Nephron (organoid): ENCODE measurements around the gene OXGR1.
A peak's percentile ranks its signal among the peaks of the same experiment; 100 is the strongest.

Experiments used
- H3K27ac Mint-ChIP-seq, 3 experiments: 2 replicates each; pipeline ENCODE4 v1.8.0; 2020; ENCODE audit warnings: mixed read lengths in 3 of 3, mild to moderate bottlenecking in 2 of 3, moderate library complexity in 1 of 3
- H3K27me3 Mint-ChIP-seq: 2 replicates; pipeline ENCODE4 v1.8.0; 2021; ENCODE audit warnings: low read depth, mild to moderate bottlenecking, moderate library complexity, mixed read lengths
- H3K36me3 Mint-ChIP-seq: 2 replicates; pipeline ENCODE4 v1.8.0; 2020; ENCODE audit warnings: low read depth, mixed read lengths
- H3K4me1 Mint-ChIP-seq: 2 replicates; pipeline ENCODE4 v1.8.0; 2020; ENCODE audit warnings: mixed read lengths
- H3K4me3 Mint-ChIP-seq, 3 experiments: 2 replicates each; pipeline ENCODE4 v1.8.0; 2020; ENCODE audit warnings: mild to moderate bottlenecking in 3 of 3, mixed read lengths in 3 of 3, moderate library complexity in 2 of 3
- H3K9me3 Mint-ChIP-seq: 2 replicates; pipeline ENCODE4 v1.8.0; 2020; ENCODE audit warnings: mixed read lengths
- CTCF ChIP-seq, 3 experiments: fragments of 200-600 bp; sonication (generic); IDR thresholded peaks; one replicate each; pipeline ENCODE4 v1.5.0; 2021; ENCODE audit warnings: antibody characterized with exemption in 3 of 3; ENCODE audit not compliant: unreplicated experiment in 3 of 3

Gene OXGR1

DNA sequence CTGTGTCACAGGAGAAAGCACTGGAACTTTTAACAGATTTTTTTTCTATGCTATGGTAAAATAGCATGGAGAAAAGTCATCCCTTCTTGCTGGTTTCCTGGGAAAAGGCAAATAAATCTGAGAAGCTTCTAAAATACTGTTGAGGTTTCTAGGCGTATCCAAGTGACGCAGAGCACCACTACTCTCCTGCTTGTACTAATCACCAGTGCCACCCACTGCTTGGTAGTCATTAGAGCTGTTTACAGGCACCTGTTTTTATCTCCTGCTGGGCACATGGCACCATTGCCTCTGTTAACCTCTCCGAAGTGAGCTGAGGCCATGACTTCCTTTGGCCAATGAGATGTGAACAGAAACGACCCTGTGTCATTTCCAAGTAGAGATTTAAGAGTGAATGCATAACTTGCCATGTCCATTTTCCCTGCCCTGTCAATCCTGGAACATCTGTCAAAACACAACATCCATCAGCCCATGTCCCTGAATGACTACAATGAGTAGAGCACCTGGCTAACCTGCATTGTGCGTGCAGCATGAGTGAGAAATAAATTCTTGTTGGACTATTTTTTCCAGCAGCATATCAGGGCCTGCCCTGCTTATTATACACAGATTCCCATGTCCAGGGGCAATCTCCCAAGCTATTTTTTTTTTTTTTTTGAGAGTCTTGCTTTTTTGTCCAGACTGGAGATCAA lies 17.3 kb upstream of the OXGR1 start:
- Mint-ChIP-seq H3K4me1 (no peaks in the 10 kb centered on the region), H3K27me3 (peaks cover 6% of the 10 kb centered on the region), H3K9me3 (no peaks in the 10 kb centered on the region), H3K36me3 (no peaks in the 10 kb centered on the region), H3K27ac (no peak overlapping the region), H3K4me3 (no peak overlapping the region)
- TF ChIP-seq CTCF (IDR thresholded peaks at IDR 0.05; ENCODE audit: unreplicated experiment in 3 of 3), result no peak

DNA sequence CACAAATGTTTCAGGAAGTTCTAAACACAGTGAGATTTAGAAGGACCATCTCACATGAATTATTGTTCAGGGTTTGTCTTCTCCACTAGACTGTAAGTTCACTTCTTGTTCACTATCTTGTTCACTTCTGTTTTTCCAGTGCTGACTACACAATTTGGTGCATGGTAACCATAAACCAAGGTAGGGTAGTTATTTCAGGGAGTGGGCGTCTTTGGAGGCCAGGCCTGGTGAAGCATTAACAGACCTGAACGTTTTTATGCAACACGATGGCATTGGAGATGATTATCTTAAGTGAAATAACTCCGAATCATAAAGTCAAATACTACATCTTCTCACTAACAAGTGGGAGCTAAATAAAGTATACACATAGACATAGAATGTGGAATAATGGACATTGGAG lies 14.4 kb upstream of the OXGR1 start:
- Mint-ChIP-seq H3K4me1 (no peaks in the 10 kb centered on the region), H3K36me3 (no peaks in the 10 kb centered on the region), H3K27ac (peak overlapping the region in 1 of 3 experiments; percentile 53), H3K9me3 (no peaks in the 10 kb centered on the region), H3K4me3 (no peak overlapping the region), H3K27me3 (no peaks in the 10 kb centered on the region)
- TF ChIP-seq CTCF (IDR thresholded peaks at IDR 0.05; ENCODE audit: unreplicated experiment in 3 of 3), result no peak

GRCh38 chr13:97005625-97006262 lies 11.5 kb upstream of the OXGR1 start:
- no peak for TF ChIP-seq CTCF (IDR thresholded peaks at IDR 0.05; ENCODE audit: unreplicated experiment in 3 of 3)
- H3K27me3 Mint-ChIP-seq, result no peaks in the 10 kb centered on the region
- no peak overlapping the region for H3K4me3 Mint-ChIP-seq
- H3K9me3 Mint-ChIP-seq, result no peaks in the 10 kb centered on the region
- no peaks in the 10 kb centered on the region for H3K4me1 Mint-ChIP-seq
- H3K36me3 Mint-ChIP-seq, result no peaks in the 10 kb centered on the region
- H3K27ac Mint-ChIP-seq, result no peak overlapping the region

DNA sequence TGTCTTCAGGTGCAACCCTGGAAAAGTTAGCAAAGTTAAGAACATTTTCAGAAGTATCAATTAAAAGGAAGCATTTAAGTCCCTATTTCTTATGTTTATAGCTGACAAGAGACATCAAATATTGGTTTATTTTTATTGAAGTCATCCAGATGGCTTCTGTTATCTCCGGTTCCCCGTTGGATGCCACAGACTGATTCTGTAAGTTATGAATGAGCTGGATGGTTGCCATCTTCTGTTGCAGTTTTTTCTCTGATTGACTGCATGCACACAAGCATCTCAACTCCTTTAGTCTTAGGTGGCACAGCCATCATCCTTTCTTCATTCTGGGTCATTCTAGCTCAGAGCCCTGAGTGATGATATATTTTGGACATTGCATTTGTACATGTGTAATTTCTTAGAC lies 10.6 kb upstream of the OXGR1 start:
- Mint-ChIP-seq H3K4me1 (no peaks in the 10 kb centered on the region), H3K27me3 (peaks cover 4% of the 10 kb centered on the region), H3K36me3 (no peaks in the 10 kb centered on the region), H3K27ac (no peak overlapping the region), H3K4me3 (no peak overlapping the region), H3K9me3 (no peaks in the 10 kb centered on the region)
- no peak for TF ChIP-seq CTCF (IDR thresholded peaks at IDR 0.05; ENCODE audit: unreplicated experiment in 3 of 3)

GRCh38 chr13:97004096-97004876 lies 10.0 kb upstream of the OXGR1 start:
- Mint-ChIP-seq H3K27ac (no peak overlapping the region), H3K4me3 (no peak overlapping the region), H3K9me3 (no peaks in the 10 kb centered on the region), H3K27me3 (peaks cover 4% of the 10 kb centered on the region), H3K36me3 (no peaks in the 10 kb centered on the region), H3K4me1 (no peaks in the 10 kb centered on the region)
- no peak for TF ChIP-seq CTCF (IDR thresholded peaks at IDR 0.05; ENCODE audit: unreplicated experiment in 3 of 3)
